Right atrium auricular region (tissue), 2 donors: ENCODE measurements around the gene ADGRA1. TPM values are rescaled to one million over a fixed set of nuclear protein-coding genes. Genes with fewer than 3 reads are reported as not detected.

Experiments used
- DNase-seq: peaks from one replicate; pipeline ENCODE4 v3.0.0-alpha.2; 2019; ENCODE audit warnings: low spot score
- H3K27ac ChIP-seq, 2 donors: fragments of 200-600 bp; sonication (generic); 1 replicate in 1 of 2; 2 replicates in 1 of 2; pipeline ENCODE4 v1.5.1; 2016 to 2019
- H3K27me3 ChIP-seq, 2 donors: fragments of 200-600 bp; sonication (generic); one replicate each; pipeline versions ENCODE4 v1.5.1 to v1.6.0; 2017 to 2019
- H3K36me3 ChIP-seq: fragments of 200-600 bp; sonication (generic); one replicate; pipeline ENCODE4 v1.5.1; 2016
- H3K4me1 ChIP-seq, 2 donors: fragments of 200-600 bp; sonication (generic); one replicate each; pipeline versions ENCODE4 v1.5.1 to v1.6.0; 2017 to 2019
- H3K4me3 ChIP-seq, 2 donors: fragments of 200-600 bp; sonication (generic); 1 replicate in 1 of 2; 2 replicates in 1 of 2; pipeline ENCODE4 v1.5.1; 2017 to 2019; ENCODE audit warnings: mild to moderate bottlenecking in 1 of 2, moderate library complexity in 1 of 2
- H3K9me3 ChIP-seq, 2 donors: fragments of 200-600 bp; sonication (generic); one replicate each; pipeline ENCODE4 v1.5.1; 2019
- total RNA-seq, 2 donors: library from RNA; depleted of rRNA; stranded (reverse); fragments of >200 nt; gene quantifications; one replicate each; pipeline ENCODE4 v1.1.0, GENCODE V29; 2016
- TF ChIP-seq, protein P1 (sequence below), 2 donors: fragments of 200-600 bp; sonication (generic); IDR thresholded peaks; one replicate each; pipeline ENCODE4 v1.5.1; 2019; ENCODE audit warnings: antibody characterized with exemption in 2 of 2

Gene ADGRA1
- total RNA-seq, 2 donors from 2014 or later = 0.11 to 0.51 TPM

- Histone ChIP-seq H3K9me3 (no peaks in the 10 kb centered on the region), H3K4me1 (peaks cover 0 to 13% of the 10 kb centered on the region in 2 donors), H3K36me3 (no peaks in the 10 kb centered on the region), H3K4me3 (no peak overlapping the region), H3K27me3 (peaks cover 0 to 5% of the 10 kb centered on the region in 2 donors), H3K27ac (no peak overlapping the region)
- TF ChIP-seq, protein P1, sequence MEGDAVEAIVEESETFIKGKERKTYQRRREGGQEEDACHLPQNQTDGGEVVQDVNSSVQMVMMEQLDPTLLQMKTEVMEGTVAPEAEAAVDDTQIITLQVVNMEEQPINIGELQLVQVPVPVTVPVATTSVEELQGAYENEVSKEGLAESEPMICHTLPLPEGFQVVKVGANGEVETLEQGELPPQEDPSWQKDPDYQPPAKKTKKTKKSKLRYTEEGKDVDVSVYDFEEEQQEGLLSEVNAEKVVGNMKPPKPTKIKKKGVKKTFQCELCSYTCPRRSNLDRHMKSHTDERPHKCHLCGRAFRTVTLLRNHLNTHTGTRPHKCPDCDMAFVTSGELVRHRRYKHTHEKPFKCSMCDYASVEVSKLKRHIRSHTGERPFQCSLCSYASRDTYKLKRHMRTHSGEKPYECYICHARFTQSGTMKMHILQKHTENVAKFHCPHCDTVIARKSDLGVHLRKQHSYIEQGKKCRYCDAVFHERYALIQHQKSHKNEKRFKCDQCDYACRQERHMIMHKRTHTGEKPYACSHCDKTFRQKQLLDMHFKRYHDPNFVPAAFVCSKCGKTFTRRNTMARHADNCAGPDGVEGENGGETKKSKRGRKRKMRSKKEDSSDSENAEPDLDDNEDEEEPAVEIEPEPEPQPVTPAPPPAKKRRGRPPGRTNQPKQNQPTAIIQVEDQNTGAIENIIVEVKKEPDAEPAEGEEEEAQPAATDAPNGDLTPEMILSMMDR (IDR thresholded peaks at IDR 0.05) = no peak
- DNase-seq = no peak
These were observed 71.3 kb downstream of the ADGRA1 start for GRCh38 chr10:133158756-133159610.

- Histone ChIP-seq H3K27ac (no peak overlapping the region), H3K27me3 (peaks cover 0 to 5% of the 10 kb centered on the region in 2 donors)
- DNase-seq = no peak
These were observed 71.9 kb downstream of the ADGRA1 start for GRCh38 chr10:133159611-133159949.

DNA sequence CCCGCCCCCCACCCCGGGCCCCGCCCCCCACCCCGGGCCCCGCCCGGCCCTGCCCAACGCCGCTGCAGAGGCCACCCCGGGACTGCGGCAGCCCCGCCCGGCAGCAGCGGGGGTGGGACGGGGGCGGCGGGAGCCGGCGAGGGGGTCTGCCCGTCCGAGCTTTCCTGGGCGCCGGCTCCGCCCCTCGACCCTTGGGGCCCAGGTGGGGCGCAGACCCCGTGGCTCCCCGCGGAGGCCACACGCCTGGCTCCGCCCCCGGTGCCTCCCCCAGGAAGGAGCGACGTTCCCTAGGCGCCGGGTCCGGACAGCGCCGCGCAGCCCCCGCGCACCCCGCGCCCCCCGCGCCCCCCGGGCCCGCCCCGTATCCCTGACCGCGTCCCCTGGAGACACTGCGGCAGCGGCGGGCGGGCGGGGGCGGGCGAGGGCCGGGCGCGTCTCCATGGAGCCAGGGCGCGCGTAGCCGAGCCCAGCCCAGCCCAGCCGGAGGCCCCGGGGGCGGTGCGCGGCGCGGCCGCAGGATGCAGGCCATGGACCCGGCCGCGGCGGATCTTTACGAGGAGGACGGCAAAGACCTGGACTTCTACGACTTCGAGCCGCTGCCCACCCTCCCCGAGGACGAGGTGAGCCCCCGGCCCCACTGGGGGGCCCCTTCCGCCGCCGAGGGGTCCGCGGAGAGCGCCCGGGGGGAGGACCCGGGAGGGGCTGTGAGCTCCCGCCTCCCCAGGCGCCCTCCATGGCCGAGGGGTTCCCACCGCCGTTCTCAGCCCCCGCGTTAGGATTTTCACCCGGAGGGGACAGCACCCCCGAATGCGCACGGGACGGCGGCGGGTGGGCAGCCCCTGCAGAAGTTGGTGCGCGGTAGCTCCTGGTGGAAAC lies 72.5 kb downstream of the ADGRA1 start, which contains the start of gene KNDC1:
Gene KNDC1 (plus strand): TSS at position 270 of the 876 bp plus-strand sequence. CDS start 249 bp downstream, at position 519.
- H3K27ac ChIP-seq = no peak within 1 kb of the TSS
- H3K9me3 ChIP-seq = no peaks in the 10 kb centered on the region
- peaks cover 0 to 5% of the 10 kb centered on the region in 2 donors for H3K27me3 ChIP-seq
- TF ChIP-seq, protein P1 (IDR thresholded peaks at IDR 0.05) = no peak
- no peak for DNase-seq
- peaks cover 0 to 13% of the 10 kb centered on the region in 2 donors for H3K4me1 ChIP-seq
- H3K36me3 ChIP-seq = no peaks in the 10 kb centered on the region
- H3K4me3 ChIP-seq = peak within 1 kb of the TSS; percentile 26 to 53

More at GRCh38 chr10:133159611-133159949, 71.9 kb downstream of the ADGRA1 start:
- TF ChIP-seq, protein P1 (IDR thresholded peaks at IDR 0.05) = no peak
- Histone ChIP-seq H3K4me3 (no peak overlapping the region), H3K9me3 (no peaks in the 10 kb centered on the region), H3K4me1 (peaks cover 0 to 13% of the 10 kb centered on the region in 2 donors), H3K36me3 (no peaks in the 10 kb centered on the region)

- Histone ChIP-seq H3K4me1 (peaks cover 0 to 13% of the 10 kb centered on the region in 2 donors), H3K27me3 (peaks cover 0 to 5% of the 10 kb centered on the region in 2 donors), H3K27ac (no peak overlapping the region), H3K4me3 (peak overlapping the region in 1 of 2 donors; percentile 53), H3K9me3 (no peaks in the 10 kb centered on the region), H3K36me3 (no peaks in the 10 kb centered on the region)
- DNase-seq = no peak
- TF ChIP-seq, protein P1 (IDR thresholded peaks at IDR 0.05) = no peak
These were observed 73.2 kb downstream of the ADGRA1 start for GRCh38 chr10:133160826-133161471.

- H3K4me3 ChIP-seq = peak overlapping the region in 1 of 2 donors; percentile 53
These were observed 73.9 kb downstream of the ADGRA1 start for GRCh38 chr10:133161486-133162109.

More at GRCh38 chr10:133161486-133162109, 73.9 kb downstream of the ADGRA1 start:
- H3K36me3 ChIP-seq = no peaks in the 10 kb centered on the region
- H3K27me3 ChIP-seq = peaks cover 0 to 5% of the 10 kb centered on the region in 2 donors
- peaks cover 0 to 13% of the 10 kb centered on the region in 2 donors for H3K4me1 ChIP-seq
- TF ChIP-seq, protein P1 (IDR thresholded peaks at IDR 0.05) = no peak
- no peak overlapping the region for H3K27ac ChIP-seq
- no peak for DNase-seq
- no peaks in the 10 kb centered on the region for H3K9me3 ChIP-seq
